ENCODE measurements around the gene MYO16.
A peak's percentile ranks its signal among the peaks of the same experiment; 100 is the strongest.
"Not testable (repeated sequence)": the region's sequence is repeated elsewhere in the genome, so short reads cannot be mapped to it uniquely, and the experiment has no call there.

Gene MYO16

DNA sequence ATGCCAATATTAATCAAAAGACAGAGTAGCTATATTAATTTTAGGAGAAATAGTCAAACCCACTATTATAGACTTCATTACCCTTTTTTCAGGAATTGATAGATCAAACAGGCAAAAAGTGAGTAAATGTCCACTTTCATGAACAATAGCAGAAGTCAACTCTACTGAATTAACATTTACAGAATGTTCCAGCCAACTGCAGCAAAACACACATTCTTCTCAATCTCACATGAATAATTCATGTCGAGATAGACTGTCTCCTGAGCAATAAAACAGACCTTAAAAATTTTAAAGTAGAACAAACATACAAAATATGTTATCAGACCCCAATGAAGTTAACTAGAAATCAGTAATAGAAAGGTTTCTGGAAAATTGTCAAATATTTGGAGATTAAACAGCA lies 118.4 kb downstream of the MYO16 start:
- no peak for DNase-seq

- no peak for DNase-seq
Observed at GRCh38 chr13:108752276-108752675, 122.9 kb downstream of the MYO16 start.

DNA sequence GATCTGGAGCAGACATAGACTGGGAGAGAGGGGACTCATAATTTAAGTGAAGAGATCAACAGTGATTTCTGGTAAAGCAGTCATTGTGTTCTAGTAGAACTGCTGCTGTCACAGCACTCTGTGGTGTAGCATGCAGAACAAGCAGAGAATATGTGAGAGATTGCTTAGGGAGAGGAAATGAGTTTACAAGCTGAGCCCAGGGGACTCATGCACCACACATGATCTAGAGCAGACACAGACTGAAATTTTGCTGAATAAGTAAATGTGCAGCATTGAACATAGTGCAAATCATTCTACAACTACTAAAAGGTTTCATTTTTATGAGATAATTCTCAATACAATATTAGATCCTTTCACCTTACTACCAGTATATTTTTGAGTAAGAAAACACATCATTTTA lies 125.7 kb downstream of the MYO16 start:
- peak; percentile 21 for DNase-seq

GRCh38 chr13:108760129-108760528 lies 130.7 kb downstream of the MYO16 start:
- no peak for DNase-seq

DNA sequence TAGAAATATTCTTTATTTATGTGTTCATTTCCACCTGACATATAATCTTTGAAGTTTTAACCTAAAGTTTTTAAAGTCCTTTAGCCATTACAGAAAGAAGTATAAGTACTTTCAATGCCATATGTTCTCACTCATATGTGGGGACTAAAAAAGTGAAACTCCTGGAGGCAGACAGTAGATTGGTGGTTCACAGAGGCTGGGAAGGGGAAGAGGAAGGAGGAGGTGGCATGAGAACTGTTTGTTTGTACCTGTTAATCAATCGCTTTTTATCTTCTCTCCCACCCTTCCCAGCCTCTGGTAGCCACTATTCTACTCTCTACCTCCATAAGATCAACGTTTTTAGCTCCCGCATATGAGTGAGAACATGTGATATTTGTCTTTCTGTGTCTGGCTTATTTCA lies 131.1 kb downstream of the MYO16 start:
- DNase-seq = no peak

DNA sequence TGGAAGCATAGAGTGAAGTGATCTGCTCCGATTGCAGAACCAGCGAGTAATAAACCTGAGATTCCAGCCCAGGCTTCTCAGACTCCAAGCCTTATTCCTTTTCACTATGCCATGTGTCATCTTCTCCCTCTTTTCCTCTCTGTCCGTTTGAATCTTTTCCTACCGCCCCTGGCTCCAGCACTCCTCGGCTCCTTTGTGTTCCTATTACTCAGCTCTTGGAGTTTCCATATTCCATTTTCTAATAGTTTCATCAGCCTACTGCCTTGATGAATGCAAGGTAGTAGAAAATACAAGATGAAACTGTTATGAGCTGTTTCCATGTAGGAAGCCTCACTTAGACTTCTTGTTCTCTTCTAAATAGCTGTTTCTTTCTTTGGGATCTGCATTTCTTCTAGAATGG lies 138.6 kb downstream of the MYO16 start:
- DNase-seq = no peak

GRCh38 chr13:108769213-108770070 lies 140.0 kb downstream of the MYO16 start:
- no peak for DNase-seq

DNA sequence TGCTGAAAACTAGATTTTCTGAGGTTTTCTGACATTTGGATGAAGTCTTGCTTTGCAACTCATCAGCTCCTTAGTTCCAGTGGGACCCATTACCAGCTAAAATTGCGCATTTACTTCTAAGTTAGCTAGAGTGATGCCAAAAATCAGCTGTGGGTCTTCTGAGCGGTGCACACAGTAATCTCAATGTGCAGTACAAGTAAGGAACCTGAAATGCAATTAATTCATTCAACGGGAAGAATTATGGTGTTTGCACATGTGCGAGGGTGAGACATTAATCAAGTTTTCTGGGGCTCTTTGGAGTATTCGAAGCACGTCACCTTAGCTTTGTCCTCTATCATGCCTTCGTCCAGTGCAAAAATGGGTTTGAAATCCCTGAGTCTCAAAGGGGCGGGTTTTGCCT lies 146.2 kb downstream of the MYO16 start:
- DNase-seq = no peak

DNA sequence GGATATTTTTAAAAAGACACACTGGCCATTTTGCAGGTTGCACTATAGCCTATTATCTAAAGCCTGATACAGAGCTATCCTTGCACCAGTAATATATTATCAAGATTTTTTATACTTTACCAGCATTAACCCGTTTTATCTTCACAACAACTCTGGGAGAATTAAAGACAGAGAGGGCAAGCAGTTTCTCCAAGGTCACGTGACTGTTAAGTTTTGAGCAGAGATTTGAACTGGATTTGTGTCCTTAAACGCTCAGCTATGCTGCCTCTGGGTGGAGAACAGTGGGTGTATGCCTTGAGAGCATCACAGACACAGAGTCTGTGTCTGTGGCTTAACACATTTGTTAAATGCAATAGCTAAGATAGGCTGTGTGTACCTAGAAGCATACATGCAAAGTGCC lies 147.2 kb downstream of the MYO16 start:
- DNase-seq = no peak

GRCh38 chr13:108777421-108778420 lies 148.3 kb downstream of the MYO16 start:
- DNase-seq = no peak

- DNase-seq = no peak
Observed at GRCh38 chr13:108779308-108779707, 149.9 kb downstream of the MYO16 start.

GRCh38 chr13:108780706-108781105 lies 151.3 kb downstream of the MYO16 start:
- DNase-seq = no peak

- DNase-seq = no peak
Observed at GRCh38 chr13:108781312-108781711, 151.9 kb downstream of the MYO16 start.

GRCh38 chr13:108782480-108782879 lies 153.1 kb downstream of the MYO16 start:
- not testable (repeated sequence) for DNase-seq

DNA sequence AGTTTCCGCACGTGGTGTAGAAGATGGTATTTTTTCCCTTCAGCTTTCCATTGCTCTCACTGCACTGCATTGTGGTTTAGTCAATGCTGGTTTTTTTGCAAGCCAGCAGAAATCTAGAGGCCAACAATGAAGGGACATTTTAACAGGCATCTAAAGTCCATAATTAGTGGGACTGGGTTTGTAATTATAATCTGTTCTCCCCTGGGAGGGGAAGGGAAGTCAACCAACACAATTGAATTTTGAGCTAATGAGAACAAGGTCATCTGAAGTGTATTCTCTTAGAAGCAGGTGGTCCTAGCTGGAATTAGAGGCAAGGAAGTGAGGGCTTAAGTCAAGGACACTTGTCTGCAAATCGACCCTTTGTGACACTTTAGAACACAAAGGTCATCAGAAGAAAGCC lies 156.4 kb downstream of the MYO16 start:
- DNase-seq = no peak

DNA sequence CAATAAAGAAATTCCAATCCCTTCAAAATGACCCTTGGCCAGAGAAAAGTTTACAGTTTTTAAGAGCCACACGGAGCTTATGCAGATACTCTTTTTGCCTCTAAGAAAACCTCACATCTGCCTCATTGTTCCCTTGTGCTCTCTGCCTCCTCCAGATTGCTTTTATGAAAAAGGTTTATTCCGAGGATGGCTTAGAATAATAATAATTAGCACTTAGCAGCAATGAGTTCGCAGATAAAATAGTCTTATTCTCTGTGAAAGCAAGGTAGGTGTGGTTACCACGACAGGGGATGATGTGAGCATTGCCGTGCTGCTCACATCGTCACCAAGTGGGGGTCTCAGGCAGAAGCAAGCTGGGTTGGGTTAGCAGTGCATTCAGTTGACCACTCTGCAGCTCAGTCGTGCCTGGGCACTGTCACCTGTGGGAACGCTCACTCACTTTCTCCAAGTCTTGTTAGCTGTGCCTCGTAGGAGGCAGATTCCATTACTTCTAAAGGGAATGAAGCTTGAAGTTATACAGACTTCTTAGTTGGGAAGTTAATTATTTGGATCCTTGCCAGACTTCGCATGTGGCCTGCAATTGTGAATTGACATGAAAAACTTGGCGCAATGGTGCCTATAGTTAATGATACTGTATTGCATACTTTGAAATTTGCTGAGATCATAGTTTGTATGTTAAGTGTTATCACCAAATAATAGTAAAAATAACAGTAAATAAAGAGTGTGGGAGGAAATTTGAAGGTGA lies 157.2 kb downstream of the MYO16 start:
- DNase-seq = no peak

DNA sequence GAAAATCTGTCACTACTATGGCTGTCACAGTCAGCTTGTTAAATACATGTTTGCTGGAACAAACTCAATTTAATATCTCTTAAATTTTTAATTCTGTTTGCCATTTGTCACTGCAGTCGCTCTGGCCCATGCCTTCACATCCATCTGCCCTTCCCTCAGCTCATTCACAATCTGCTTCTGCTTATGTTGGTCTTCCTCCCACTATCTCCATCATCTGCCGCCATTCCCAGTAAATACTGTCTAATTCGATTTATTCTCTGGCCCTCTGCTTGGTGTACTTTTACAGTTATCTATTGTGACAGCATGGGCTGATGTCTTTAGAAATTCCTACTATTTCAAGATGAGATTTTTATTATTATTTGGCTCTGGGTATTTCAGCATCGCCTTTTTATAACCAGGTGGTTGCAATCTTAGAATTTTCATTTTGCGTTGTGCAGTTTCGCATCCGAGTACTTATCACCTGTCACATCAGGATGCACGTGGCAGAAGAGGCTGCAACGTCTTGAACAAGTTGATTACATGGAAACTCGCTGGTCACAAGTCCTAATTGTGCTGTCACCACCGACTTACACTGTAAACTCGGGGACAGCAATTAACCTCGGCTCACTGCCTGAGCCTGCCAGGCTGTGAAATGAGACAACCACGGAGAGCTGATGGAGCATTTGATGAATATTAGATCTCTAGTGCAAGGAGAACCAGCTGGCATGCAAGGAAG lies 158.4 kb downstream of the MYO16 start:
- DNase-seq = no peak

- no peak for DNase-seq
Observed at GRCh38 chr13:108789476-108789875, 160.1 kb downstream of the MYO16 start.

GRCh38 chr13:108795841-108796240 lies 166.4 kb downstream of the MYO16 start:
- no peak for DNase-seq

- no peak for DNase-seq
Observed at GRCh38 chr13:108797354-108797753, 167.9 kb downstream of the MYO16 start.

DNA sequence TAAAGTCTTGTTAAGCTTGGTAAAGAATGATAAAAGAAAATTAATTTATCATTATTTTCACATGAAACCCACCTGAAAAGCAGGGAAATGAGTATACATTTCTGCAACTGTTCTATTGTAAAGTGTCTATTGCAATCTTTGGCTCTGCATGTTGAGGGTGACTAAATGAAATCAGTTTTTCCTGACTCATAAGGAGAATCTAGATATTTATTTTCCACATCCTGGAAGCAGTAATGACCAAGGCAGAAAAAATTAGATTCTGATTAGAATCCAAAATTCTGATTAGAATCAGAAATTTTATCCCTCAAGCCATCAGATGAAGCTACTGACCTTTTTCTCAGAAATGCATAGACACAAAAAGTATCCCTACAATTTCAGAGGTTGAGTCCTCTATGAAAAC lies 178.4 kb downstream of the MYO16 start:
- DNase-seq = no peak

DNA sequence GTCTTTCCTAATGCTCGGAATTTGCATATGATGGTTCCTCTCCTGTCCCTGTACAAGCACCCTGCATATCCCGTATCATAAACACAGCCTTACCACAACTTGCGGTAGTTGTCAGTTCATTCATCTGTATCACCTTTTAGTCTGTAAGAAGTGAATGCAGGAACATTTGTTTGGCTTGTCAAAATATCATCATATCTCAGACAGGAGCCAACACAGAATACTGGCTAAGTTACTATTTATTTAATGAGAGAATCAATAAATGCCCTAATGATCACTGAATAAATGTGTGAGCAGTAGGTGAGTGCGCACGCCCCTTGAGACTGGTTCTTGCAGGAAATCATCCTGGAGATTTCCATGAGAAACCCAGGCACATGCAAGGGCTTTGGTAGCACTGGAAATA lies 182.8 kb downstream of the MYO16 start:
- no peak for DNase-seq
